NCI-H2081 treated with DMSO at 0.1 percent for 48 hours (cell line): ENCODE data around the gene TBC1D22A.
"Not testable (repeated sequence)": the region's sequence is repeated elsewhere in the genome, so short reads cannot be mapped to it uniquely, and the experiment has no call there.

ENCODE experiments used
- DNase-seq: peaks from one replicate; lab custom pipeline; 2025; lab: John Stamatoyannopoulos, UW

Gene TBC1D22A

DNA sequence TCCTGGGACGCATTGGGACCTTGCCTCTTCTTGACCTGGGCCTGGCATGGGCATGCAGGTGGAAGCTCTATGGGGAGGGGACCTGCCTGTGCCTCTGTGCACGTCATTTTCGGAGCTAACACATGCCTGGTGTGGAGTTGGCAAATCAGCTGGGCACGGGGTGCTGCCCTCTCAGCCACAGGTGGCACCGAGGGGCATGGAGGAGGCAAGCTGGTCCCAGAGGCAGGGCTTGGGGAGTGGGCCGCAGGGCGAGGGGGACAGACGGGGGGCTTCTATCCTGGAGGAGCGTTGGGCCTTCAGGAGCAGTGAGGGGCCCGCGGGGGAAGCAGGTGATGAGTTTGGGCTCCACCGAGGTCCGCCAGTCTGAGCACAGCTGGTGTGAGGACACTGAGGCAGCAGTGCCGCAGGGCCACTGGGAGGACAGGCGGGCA, 362.0 kb downstream of the TBC1D22A start:
- DNase-seq: no peak

- no peak for DNase-seq
Observed at GRCh38 chr22:47124961-47125360, 362.5 kb downstream of the TBC1D22A start.

GRCh38 chr22:47125603-47126002, 363.2 kb downstream of the TBC1D22A start:
- no peak for DNase-seq

DNA sequence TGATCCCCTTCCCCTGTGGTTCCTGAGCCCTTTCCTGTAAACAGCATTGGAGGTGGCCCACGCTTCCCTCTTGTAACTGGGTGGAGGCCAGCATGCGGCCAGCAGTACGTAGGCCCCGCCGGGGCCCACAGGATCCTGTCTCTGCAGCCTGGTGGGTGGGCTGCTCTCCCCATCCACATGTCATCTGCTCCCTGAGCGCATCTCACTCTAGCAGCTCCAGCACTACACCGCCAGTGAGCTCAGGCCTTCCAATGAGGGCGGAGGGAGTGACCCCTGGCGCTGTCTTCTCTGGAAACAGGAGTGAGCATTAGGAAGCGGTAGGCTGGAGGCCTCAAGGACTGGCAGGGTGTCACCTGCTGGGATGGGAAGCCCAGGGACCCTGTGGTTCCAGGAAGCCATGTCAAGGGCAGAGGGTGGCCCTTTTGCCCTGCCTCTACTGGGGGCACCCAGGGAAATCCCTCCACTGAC, 363.9 kb downstream of the TBC1D22A start:
- DNase-seq: no peak

GRCh38 chr22:47127441-47127871, 365.0 kb downstream of the TBC1D22A start:
- no peak for DNase-seq

- no peak for DNase-seq
Observed at GRCh38 chr22:47128216-47128615, 365.8 kb downstream of the TBC1D22A start.

DNA sequence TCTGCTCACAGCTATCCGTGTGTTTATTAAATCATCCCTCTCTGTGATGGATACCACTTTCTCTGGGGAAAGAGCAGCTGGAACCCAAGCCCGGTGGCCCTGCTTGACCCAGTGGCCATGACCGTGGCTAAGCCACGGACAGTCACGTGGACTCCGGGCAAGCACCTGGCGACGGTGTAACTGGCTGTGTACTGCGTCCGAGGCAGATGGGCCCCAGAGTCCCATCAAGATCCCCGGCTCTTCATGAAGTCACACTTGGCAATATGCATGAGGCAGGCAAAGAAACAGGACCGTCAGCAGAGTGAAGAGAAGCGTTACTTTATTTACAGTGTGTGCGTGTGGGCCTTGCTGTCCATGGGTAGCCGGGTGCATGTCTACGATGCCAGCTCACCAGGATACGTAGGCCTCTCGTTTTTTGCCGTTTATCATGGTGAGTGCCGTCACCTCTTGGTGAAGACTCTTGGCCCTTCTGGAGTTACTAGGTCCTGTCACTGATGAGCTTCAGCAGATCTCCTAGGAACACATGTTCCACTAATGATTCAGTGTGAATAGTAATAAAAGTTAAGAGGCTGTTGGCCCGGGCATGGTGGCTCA, 366.3 kb downstream of the TBC1D22A start:
- DNase-seq: no peak

- DNase-seq: no peak
Observed at GRCh38 chr22:47129902-47130635, 367.6 kb downstream of the TBC1D22A start.

DNA sequence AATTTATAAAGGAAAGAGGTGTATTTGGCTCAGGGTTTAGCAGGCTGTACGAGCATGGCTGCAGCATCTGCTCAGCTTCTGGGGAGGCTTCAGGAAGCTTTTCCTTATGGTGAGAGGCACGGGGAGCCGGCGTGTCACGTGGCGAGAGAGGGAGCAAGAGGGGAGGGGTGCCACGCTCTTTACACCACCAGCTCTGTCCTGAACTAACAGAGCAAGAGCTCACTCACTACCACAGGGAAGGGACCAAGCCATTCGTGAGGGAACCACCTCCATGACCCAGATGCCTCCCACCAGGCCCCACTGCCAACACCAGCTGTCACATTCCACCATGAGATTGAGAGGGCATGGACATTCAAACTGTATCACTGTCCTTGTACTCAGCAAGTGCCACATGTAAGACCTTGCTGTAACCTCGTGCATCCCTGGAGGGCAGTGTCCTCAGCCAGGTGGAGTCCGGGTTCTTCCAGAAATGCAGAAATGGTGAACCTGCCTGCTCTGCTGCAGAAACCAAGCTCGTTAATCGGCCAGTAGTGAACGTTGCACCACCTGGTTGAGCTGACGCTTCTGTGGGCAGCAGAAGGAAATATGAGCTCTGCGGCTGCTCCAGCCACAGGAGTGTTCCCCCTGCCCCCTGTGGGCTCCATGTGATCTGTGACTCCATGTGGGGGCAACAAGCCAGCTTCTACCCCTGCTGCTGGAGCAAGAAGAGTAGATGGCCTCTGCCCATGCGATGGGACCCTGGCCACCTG, 368.6 kb downstream of the TBC1D22A start:
- DNase-seq: no peak

- DNase-seq: no peak
Observed at GRCh38 chr22:47131632-47132427, 369.4 kb downstream of the TBC1D22A start.

DNA sequence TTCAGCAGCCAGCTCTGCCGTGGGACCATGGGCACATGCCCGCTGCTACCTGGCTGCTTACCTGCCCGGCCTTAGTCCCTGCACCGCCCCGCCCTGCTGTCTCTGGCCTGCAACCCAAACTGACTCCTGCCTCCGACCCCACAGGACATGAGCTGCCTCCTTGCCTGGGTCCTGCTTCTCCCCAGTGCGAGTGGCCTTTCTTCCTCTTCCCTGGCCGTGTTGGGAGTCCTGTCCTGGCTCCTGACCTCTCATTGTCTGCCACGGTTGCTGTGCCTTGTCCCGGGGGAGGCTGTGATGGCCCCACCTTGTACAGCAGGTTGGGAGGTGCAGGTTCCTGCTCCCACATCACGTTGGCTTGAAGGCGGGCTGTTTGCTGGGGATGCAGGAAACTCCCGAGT, 370.0 kb downstream of the TBC1D22A start:
- no peak for DNase-seq

DNA sequence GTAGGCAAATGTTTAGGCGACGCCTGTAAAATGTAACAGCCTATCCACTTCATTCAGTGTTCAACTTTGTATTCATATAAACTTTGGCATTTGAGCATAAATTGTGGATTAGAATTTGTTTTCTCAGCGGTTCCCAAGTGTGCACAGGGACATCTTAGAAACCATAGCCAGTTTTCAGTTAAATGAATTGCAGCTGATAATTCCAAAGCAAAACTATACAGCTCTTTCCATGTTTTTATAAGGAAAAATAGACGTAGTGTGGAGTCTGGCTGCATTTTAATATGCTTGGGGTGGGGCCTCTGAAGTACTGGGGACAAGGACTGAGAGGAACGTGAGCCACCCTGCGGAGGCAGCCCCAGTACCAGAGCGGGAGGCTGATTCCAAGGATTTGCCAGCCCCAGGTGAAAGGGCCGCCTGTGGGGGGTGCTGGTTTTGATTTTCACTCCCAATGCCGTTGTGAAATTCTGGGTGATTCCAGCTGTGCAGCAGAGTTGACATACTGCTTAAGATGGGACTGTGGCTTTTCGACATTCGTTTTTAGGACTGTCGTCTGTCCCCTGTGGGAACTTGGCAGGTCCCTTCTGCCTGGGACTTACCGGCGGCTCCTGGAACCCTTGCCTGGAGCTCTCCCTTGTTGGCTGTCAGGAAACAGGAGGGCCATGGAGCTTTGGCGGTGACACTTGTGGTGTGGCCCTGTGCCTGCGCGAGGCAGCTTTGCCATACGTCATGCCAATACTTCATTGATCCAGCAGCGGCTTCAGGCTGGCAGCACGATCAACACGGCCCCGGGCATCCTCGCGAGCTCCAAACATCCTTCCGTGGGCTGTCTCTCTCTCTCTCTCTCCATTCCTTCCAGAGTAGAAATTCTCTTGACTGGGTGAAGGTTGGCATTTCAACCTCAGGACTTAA, 370.9 kb downstream of the TBC1D22A start:
- DNase-seq: no peak

- no peak for DNase-seq
Observed at GRCh38 chr22:47134222-47134621, 371.8 kb downstream of the TBC1D22A start.

- no peak for DNase-seq
Observed at GRCh38 chr22:47135338-47135737, 372.9 kb downstream of the TBC1D22A start.

DNA sequence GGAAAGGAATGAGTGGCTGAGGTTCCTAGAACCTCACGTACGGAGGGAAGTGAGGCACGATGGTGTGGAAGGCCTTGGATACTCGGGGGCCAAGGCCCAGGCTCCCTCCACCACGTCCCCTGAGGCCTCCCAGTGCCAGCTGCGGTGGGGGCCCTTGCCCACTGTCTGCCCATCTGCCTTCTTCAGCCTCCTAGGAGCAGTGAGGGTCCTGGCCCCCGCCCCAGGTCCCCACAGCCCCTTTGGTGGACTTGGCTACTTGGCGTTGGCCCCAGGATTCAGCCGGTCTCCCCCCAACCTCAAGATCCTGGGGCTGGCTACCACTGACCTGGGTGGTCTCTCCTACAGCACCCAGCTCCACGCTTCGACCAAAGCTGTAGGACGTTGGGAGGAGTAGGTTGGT, 373.6 kb downstream of the TBC1D22A start:
- no peak for DNase-seq

DNA sequence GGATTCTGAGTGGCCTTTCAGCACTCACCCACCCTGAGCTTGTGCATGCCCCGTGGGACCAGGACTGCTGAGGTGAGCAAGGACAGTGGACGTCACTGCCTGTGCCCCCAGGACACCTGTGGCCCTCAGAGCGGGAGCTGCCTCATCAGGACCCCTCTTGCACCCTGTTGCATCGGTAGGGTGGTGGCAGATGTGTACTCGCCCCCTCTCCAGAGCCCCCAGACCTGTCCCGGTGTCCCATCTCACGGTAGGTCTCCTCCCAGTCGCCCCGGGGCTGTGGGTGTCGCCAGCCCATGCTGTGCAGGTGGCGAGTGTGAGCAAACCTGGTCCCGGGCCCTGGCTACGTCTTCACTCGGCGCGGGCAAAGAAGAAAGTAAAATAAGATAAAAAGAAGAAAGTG, 374.2 kb downstream of the TBC1D22A start:
- DNase-seq: no peak

DNA sequence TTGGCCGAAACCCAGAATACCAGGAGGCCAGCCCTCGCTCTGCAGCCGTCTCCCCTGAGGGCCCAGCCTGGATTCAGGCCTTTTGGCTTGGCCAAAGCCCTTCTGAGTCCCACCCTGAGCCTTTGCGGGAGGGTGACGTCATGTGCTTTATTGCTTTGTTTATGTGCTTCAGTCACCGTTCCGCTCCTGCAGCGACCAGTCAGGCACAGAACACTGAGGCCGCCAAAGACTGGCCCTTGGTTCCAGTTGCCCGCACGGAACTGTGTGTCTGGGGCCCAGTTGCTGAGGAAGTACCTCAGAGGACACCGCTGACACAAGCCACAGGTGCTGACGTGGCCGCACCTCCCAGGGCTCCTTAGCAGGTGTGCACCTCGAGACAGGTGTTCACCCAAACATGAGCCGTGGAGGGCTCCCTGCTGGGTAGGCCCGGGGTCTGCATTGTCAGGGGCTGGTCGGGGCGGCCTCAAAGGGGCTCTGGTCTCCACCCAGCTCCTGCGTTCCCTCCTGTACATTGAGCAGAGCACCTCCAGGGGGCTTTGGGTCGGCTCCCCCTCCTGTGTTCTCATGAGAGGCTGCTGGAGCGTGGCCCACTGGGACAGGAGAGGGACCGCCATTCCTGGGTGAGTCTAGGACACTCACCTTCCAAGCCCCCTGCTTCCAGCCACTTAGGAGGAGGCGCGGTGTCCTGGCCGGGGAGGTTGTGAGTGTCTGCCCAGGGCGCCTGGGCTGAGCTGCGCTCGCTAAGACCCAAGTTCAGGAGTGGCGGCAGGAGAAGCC, 376.8 kb downstream of the TBC1D22A start:
- DNase-seq: no peak

GRCh38 chr22:47139790-47140119, 377.3 kb downstream of the TBC1D22A start:
- DNase-seq: no peak

DNA sequence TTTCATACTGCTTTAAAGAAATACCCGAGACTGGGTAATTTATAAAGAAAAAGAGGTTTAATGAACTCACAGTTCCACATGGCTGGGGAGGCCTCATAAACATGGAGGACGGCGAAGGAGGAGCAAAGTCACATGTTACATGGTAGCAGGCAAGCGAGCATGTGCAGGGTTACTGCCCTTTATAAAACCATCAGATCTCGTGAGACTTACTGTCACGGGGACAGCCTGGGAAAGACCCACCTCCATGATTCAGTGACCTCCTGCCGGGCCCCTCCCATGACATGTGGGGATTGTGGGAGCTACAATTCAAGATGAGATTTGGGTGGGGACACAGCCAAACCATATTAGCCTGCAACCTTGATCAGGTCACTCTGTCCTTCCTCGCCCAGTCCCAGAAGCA, 378.5 kb downstream of the TBC1D22A start:
- DNase-seq: not testable (repeated sequence)

GRCh38 chr22:47142427-47143046, 380.1 kb downstream of the TBC1D22A start:
- no peak for DNase-seq
